Embryonic facial prominence (tissue), 1 donor: Measurements from ENCODE around the gene LDLRAD4.
"Not testable (repeated sequence)": the region's sequence is repeated elsewhere in the genome, so short reads cannot be mapped to it uniquely, and the experiment has no call there.

ENCODE experiments used
- DNase-seq: peaks from one replicate; pipeline ENCODE4 v3.0.0-alpha.2; 2016; ENCODE audit errors: extremely low spot score

The LDLRAD4 gene

DNA sequence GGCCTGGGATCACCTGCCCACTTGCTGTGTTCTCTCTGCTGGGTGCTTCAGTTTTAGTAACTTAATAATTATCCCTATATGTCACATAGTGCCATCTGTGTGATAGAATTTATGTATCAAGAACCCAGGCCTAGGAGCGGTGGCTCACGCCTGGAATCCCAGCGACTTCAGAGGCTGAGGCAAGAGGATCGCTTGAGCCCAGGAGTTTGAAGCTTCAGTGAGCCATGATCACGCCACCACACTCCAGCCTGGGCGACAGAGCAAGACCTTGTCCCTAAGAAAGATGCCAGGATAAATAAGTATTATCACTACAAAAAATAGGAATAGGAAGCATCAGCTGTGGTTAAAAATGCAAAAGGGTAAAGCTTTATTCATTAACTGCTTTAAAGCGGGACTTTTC is 267.0 kb downstream of the LDLRAD4 start:
- DNase-seq = no peak

DNA sequence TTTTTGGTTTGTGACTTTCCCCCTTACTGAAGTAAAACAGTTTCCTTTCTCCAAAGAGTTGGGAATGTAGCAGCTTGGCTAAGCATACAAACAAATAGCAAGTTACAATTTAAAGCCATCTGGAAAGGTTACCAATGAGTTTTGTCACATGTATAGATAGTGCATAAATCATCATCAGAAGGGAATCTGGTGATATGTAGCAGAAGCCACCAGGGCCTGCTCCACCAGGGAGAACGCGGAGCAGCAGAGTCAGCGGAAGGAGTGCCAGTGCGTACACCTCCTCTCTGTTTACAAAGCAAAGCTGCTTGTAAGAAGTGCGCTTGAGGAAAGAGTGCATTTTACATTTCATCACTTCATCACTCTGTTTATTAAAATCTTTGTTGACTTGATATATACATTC is 267.7 kb downstream of the LDLRAD4 start:
- no peak for DNase-seq

DNA sequence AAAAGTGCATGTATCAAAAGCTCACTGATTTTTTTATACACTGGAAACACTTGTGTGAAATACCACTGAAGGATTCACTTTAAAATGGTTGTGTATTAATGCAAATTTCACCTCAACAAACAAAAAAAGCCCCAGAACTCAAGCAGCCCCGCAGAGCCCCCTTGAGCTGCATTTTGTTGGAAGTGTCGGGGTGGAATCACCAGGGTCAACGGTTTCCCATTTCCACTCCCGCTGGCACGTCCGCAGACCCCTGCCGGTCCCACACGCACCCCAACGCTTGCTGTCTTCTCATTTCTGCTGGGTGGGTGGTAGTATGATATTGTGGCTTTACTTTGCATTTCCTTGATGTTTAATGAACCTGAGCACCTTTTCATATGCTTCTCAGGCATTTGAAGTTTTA is 268.1 kb downstream of the LDLRAD4 start:
- no peak for DNase-seq

DNA sequence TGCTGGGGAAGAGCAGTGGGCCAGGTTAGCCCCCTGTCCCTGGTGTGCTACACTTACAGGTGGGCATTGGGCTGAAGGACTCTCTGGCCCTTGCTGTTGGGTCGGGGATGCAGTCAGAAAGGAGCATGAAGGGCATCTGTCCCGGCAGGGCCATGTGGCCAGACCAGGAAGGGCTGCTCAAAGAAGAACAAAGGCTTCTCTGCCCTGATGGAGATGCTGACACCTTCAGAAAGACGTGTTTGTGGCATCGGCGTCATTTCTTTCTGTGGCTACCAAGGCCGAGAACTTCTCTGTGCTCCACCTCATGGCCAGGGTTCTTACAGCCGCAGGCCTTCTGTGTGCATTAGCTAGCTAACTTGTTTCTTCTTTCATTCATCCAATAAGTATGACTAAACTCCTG is 268.7 kb downstream of the LDLRAD4 start:
- DNase-seq = no peak

DNA sequence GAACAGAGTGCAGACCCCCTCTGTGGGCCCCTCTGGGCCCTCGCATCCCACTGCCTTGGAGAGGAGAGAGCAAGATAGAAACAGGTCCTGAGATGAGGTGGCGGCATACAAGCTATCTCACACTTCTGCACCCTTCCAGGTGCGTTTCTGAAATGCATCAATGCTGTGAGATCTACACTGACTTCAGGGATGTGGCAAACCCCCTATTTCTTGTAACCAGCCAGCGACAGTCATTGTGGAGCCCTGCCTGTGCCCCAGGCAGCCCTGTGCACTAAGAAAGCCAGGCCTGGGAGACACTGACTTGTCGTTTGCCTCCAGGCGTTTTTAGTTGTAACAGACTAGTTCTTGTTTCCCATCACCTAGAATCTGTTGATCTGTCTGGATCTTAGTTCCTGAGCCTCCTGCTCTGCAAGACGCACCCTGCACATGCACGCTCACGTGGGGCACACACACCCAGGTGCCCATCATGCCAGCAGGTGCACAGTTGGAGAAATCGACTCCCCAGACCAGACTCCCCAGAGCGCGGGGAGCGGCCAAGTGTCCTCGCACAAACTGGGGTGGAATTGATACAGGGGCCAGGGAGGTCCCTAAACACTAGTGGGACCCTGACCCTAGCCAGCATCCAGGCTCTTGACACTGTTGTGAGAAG is 269.8 kb downstream of the LDLRAD4 start:
- no peak for DNase-seq

DNA sequence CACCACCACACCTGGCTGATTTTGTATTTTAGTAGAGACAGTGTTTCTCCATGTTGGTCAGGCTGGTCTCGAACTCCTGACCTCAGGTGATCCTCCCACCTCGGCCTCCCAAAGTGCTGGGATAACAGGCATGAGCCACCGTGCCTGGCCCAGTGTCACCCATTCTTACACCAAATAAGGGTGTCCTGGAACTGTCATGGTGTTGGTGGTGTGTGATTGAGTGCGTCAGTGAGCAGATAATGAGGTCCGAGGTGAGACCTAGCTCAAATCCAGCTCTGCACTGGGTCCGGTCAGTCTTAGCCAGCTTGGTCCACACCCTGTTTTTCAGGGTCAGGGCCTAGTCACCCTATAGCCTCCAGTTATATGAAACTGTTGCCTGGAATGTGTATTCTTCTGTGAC is 270.7 kb downstream of the LDLRAD4 start:
- DNase-seq = not testable (repeated sequence)

DNA sequence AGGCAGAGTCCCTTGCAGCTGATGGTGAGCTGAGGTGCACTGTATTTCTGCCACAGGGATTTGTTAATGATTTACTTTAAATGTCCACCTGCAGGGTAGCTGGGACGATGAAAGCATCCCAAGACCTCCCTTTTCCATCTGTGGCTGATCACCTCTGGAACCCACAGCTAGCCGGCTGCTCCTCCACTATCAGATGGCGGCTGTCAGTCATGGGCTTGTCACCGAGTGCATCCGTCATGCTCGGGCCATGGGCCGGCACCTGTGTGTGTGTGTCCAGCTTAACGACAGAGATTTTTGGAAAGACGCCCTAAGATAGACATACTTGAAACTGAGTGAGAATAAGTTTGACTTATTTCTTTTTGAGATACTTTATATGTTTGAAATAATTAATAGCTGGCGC is 272.6 kb downstream of the LDLRAD4 start:
- no peak for DNase-seq

DNA sequence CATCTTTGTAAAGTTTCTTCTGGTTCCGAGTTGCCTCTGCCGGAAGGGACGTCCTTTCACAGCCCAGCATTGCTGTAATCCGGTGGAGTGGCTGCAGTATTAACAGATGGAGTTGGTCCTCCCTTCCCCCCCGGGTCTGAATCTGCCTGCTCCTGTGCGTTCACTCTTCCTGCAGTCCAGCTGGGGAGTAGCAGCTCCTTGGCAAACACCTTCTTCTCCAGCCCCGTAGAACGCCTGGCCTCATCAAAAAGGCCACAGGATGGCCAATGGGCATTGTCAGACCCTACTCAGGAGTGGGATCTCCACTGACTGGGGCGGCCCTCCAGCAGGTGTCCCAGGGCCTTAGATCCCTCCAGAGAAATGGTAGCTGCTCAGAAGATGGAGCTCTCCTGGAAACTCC is 273.8 kb downstream of the LDLRAD4 start:
- no peak for DNase-seq

DNA sequence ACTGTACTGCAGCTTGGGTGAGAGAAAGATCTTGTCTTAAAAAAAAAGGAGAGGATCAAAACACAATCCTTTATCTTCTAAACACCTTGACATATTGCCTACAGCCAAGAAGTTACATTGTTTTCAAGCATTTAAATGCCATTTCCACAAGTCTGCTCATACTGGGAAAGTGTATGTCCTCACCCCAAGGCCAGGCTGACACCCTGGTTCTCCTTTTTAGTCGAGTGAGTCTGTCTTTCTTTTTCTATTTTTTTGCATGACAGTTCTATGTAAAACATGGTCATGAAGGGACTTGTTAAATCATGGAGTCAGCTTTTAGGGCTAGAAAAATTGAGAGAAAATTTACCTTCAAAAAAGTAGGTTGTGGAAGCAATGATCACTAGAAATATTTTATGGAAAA is 274.5 kb downstream of the LDLRAD4 start:
- no peak for DNase-seq

DNA sequence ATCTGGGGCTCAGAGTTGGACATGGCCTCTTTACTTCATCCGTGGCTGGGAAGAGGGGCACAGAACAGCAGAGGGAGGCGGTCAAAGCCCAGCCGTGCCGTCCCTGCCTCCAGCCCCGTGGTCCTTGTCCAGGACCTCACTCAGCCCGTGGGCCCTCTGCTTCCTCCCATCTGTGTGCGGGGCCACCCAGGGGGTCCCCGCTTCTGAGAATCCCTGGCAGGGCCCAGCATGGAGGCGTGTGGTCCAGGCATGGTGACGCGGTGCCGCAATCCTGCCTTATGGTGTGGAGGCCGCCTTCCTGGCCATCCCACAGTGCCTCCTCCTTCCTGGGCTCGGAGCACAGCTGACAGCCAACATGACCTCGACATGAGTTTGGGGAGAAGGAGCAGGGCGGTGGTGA is 275.2 kb downstream of the LDLRAD4 start:
- no peak for DNase-seq

DNA sequence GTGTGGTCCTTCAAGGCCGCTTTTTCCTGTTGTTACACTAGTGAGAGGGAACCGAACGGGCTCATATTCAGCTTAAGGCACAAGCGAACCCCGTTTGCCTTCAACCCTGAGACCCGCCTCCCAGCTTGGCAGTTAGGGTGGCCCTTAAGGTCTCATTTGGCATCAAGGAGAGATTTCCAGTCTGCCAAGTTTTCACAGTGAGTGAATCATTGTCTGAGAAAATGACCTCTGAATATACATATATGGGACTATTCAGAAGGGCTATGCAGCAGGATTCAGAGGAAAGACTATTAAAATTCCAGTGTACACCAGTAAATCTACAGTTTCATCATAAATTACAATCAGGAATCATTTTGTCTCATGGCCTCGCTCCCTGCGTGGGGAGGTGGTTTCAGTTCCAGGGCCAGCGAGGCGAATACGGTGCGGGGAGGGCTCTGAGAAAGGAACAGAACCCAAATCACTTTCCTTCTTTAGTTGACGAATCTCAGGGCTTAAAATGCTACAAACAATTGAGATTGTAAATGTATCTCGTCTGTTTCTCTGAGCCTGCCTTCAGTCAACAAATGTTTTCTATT is 276.4 kb downstream of the LDLRAD4 start:
- no peak for DNase-seq

DNA sequence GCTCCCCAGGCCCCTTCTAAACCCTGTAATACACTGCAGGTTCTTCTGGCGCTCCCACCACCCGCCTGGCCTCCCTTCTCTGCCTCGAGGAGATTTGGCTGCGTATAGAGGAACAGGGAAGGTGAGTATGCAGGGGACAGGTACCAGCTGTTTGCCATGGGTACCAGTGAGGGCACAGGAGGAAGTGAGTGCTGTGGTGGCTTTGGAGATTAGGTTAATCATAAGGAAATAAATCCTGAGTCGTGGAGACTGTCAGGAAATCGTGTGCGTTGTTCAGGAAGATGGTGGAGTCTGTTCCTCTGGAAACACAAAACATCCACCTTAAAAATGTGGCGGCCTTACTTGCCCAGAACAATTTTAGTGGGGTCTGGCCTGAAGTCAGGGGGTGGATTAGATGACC is 277.4 kb downstream of the LDLRAD4 start:
- DNase-seq = no peak

DNA sequence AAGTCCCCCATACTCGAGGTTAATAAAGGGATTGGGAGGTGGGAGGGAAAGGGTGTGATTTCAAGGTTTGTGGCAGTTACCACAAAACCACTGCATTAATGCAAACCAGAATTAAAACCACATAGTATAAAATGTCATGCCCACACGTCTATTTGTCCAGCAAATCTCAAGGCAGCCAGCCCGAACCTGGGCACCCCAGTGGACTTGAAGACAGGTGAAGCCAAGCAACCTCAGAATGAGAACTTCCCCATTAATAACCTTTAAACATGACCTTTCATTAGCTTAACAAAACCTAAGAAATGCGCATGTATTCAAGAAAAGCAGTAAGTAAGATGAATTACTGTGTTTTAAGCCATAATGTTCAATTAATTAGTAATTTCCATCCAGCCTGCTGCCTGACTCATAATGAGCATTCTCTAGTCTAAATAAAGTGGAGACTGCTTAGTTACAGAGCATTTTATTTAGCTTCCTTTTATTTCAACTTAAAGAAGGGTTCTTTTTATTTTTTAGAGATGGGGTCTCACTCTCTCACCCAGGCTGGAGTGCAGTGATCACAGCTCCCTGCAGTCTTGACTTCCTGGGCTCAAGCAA is 278.2 kb downstream of the LDLRAD4 start:
- no peak for DNase-seq

DNA sequence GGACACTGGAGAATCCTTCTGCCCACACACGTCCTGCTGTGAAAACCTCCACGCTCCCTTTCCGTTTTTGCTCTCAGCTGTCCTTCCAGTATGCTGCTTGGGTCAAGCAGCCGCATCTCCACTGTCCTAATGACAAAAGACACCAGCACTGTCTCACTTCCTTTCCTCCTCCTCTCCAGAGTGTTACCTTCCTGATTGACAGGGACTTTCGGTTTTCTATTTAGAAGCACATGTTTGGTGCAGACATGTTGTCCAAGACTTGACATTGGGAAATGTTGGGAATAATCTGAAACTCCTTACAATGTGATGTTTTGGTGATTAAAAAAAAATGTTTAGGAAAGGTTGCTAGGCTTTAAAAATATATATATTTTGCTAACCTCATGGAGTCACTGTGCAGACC is 281.2 kb downstream of the LDLRAD4 start:
- no peak for DNase-seq

DNA sequence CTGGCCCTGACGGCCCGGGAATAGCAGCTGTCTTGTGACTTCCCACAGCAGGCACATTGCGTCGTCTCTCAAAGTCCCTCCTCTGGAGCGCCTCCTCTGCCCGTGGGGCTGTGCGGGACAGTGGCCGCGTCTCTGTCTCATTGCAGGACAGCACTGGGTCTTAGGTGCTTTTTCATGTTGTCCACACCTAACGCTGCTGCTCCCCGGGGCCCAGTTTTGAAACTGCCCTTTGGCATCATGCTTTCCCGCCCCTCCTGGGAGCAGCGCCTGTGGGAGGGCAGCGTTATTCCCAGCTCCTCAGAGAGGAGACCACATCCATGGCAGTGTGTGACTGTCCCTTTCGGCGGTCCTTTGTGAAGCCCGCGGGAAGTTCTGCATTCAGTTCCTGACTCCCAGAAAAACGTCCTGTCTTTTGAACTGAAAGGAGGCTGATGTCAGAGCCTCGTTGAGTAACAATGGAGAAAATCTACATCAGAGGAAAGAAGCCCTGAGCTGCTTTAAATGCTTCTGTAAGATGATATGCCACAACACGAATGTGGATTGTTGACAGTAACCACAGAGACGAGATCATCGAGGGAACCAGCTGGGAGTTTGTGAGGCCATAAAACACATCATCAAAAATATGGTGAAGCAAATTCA is 281.8 kb downstream of the LDLRAD4 start:
- DNase-seq = peak; percentile 70

DNA sequence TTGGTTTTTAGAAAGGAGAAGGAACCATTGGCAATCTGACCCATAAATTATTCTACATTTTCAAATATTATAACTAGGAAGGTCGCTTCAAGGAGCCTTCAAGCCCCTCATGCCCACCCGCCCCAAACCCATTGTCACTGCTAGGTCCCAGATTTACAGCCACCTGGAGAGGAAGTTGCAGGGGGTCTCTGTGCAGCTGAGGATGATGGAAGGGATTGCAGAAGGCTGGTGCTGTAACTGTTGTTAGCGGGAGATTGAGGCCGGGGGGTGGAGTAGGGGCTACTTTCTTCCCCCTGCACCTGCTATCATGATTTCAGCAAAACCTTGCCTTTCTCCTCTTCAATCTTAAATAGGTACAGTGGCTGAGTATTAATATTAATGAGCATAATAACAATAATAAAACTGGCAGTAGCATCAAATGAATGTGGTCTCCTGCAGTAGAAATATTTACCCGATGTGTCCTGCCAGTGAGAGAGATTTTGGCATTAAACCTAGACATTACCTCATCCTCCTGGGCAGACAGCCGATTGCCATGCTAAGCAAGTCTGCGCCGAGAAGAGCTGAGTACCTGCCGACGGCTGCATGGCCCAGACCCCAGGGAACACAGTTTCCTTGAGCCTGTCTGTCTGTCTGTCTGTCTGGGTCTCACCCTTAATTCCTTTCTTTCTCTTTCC is 282.4 kb downstream of the LDLRAD4 start:
- DNase-seq = peak; percentile 74

DNA sequence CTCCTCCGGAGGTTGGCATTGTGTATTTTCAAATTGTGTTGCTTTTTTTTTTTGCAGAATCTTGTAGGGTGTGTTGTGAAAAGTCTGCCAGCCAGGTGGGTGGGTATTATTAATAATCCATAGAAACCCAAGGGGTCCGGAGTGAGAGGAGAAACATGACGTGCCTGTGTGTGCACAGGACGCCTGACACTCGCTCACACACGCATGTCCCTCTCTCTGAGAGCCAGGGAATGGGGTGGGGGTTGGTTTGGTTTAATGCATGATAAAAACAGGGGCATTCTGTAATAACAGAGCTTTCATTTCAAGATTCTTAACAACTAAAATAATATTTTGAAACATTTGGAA is 283.0 kb downstream of the LDLRAD4 start:
- no peak for DNase-seq

DNA sequence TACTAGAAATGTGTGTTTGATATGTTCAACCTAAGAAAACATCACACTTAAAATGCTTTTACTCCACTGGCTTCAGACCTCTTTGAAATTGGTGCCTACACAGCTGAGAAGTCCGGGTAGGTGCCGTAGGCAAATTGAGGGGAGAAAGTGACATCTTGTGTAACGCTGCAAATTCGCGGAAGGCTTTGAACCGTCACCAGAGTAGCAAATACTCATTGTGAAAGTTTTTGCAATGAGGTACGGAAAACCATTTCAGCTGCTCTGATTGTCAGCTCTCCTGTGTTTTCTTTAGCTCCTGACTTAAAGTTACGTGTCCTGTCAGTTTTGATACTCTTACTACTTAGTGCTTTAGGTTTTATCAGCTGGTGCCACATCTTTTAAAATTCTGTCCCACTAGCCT is 283.3 kb downstream of the LDLRAD4 start:
- no peak for DNase-seq

DNA sequence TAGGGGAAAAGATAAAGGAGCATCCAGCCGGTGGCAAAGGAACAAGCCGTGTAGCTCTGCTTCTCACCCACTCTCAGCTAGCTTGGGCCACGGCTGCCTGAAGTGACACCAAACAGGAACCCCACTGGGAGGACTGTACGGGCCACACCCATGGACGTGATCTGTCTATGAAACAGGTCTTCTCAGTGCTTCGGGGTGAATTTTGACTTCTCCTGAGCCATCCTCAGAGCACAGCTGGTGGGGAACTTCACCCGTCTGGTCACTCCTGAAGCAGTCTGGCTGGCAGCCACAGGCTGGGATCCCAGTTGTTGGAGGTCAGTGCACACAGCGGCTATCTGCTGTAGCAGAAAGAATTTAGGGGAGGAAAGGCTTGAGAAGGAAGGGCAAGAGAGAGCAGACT is 284.0 kb downstream of the LDLRAD4 start:
- no peak for DNase-seq

DNA sequence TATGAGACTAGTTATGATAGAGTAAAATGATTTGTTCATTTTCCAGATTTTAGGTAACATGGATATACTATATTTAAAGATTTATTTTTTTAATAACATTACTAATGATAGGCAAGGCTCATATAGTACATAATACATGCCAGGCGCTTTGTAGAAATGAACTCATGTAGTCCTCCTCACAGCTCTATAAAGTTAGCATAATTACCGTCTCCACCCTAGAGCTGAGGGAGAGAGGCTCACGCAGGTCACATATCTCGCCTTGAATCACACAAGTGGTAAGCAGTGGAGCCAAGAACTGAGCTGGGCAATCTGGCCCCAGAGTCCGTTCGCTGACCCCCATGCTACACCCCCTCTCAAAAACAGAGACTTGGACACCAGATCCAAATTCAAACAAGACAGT is 285.3 kb downstream of the LDLRAD4 start:
- no peak for DNase-seq

DNA sequence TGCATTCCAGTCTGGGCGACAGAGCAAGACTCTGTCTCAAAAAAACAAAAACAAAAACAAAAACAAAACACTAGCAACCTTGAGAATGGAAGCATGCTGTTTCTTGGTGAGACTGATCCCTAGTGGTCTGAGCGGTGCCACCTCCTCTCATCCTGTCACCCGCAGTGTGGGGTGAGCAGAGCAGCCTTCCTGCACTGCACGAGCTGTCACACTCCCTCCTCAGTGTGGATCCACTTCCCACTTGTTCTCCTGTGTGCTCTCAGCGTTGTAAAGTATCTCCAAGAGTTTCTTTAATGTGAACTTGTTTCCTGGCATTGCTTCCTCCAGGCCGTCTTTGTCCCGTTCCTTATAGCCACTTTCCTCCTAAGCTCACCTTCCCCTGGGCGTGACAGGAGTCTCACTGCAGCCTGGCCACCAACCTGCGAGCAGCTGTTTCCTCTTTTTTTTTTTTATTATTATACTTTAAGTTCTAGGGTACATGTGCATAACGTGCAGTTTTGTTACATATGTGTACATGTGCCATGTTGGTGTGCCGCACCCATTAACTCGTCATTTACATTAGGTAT is 287.3 kb downstream of the LDLRAD4 start:
- no peak for DNase-seq

DNA sequence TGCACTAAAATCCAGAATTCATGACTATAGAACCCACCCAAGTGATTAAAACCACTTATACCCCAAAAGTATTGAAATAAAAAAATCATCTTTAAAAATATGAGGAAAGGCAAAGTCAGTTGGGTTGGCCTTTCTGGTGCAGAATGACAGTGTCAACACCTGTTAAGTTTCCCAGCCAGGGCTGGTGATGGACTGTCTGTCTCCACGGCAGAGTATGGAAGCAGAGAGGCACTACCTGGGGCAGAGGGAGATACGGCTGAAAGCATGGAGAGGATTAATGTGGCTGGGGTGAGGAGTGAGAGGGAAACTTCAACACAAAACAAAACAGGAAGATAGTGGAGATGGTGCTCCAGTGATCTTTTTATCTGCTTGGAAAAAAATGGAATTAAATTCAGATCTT is 292.0 kb downstream of the LDLRAD4 start:
- no peak for DNase-seq
